Endothelial cell of hepatic sinusoid (primary cell): ENCODE results near the gene DNAH2.

Source experiments
- in situ Hi-C: cut with HindIII; loops from 2 replicates; pipeline ENCODE4 v1.10.0; 2017; ENCODE audit warnings: low sequenced_read_pairs

Gene DNAH2, protein sequence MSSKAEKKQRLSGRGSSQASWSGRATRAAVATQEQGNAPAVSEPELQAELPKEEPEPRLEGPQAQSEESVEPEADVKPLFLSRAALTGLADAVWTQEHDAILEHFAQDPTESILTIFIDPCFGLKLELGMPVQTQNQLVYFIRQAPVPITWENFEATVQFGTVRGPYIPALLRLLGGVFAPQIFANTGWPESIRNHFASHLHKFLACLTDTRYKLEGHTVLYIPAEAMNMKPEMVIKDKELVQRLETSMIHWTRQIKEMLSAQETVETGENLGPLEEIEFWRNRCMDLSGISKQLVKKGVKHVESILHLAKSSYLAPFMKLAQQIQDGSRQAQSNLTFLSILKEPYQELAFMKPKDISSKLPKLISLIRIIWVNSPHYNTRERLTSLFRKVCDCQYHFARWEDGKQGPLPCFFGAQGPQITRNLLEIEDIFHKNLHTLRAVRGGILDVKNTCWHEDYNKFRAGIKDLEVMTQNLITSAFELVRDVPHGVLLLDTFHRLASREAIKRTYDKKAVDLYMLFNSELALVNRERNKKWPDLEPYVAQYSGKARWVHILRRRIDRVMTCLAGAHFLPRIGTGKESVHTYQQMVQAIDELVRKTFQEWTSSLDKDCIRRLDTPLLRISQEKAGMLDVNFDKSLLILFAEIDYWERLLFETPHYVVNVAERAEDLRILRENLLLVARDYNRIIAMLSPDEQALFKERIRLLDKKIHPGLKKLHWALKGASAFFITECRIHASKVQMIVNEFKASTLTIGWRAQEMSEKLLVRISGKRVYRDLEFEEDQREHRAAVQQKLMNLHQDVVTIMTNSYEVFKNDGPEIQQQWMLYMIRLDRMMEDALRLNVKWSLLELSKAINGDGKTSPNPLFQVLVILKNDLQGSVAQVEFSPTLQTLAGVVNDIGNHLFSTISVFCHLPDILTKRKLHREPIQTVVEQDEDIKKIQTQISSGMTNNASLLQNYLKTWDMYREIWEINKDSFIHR (N-terminal part only)

DNA sequence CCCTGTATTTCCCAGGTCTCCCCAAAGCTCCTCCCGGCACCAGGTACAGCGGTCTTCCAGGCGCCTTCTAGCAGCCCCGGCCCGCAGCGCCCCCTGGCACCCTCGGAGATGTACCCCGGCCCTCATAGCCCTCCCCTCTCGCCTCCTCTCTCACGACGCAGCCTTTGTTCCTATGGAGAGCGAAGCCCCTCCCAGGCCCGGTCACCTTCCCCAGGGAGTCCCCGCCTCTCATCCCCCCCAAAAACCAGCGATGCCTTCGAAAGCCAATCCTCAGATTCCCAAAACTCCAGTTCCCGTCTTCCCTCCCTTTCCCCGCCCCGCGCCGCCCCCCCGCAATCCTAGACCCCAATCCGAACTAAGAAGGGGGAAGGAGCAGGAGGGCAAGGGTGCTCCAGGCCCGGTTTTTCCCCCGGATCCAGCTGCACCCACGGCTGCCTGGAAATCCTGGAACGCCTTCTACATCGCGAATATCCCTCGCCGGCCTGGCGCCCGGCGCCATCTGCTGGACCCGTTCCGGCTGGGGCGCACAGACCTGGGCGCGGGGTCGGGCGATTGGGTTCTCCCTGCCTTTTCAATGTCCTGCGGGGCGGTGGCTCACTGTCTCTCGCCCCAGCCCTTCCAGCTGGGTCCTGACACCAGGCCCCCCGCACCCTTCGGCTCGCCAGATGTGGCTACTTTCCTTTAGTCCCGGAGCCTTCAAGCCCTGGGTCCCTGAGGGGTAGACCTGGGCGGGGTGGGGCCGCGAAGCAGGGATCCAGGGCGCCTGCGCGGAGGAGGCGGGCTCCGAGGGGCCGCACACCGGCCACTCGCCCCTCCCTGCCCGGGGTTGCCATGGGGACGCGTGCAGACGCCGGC lies at the start of gene DNAH2:
Gene DNAH2, plus strand, starts transcription at position 844 of the 855 bp plus-strand sequence. CDS start 1,991 bp downstream, outside the sequence.
- in situ Hi-C loops, result no loop called here

DNA sequence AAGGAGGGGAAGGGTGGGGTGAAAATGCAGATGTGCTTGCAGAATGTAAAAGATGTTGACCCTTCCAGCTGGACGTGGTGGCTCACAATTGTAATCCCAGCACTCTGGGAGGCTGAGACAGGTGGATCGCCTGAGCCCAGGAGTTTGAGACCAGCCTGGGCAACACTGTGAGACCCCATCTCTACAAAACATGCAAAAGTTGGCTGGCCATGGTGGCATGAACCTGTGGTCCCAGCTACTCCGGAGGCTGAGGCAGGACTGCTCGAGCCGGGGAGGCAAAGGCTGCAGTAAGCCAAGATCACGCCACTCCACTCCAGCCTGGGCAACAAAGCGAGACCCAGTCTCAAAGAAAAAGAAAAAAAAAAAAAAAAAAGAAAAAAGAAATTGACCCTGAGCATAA lies 49.1 kb upstream of the DNAH2 start:
- in situ Hi-C loops, result no loop called here

DNA sequence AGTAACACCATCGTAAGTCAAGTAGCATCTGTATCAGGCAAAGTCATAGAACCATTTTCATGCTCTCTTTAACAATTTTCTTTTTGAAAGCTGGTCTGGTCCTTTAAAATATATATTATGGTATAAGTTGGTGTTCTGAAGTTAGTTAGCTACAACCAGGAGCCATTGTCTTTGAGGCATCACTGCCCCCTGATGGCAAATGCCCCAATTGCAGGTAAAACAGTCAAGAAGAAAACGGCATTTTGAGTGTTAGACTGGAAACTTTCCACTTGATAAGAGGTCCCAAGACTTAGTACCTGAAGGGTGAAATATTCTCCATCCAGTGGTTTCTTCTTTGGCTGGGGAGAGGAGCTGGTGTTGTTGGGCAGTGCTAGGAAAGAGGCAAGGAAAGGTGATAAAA lies 44.3 kb upstream of the DNAH2 start:
- in situ Hi-C loops, result no loop called here

DNA sequence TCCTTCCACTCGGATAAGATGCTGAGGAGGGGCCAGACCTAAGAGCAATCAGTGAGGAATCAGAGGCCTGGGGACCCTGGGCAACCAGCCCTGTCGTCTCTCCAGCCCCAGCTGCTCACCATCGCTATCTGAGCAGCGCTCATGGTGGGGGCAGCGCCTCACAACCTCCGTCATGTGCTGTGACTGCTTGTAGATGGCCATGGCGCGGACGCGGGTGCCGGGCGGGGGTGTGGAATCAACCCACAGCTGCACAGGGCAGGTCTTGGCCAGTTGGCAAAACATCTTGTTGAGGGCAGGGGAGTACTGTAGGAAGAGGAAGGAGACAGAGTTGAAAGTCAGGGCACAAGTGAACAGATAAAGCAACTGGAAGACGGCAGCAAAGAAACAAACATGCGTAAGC lies 42.6 kb upstream of the DNAH2 start:
- in situ Hi-C loops, result no loop called here

DNA sequence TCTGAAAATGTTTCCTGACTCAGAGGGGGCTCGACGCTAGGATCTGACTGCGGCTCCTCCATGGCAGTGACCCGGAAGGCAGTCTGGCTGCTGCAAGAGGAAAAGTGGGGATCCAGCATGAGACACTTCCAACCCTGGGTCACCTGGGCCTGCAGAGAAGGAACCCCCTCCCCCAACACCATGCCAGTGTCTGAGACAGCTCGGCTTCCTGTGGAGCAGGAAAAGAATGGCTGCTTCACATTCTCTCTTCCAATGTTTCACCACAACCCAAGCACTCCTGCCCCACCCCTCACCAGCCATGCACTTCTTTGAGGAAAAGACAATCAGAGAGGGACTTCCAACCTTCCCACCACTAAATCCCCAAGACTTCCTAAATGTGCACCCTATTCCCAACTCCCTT lies 41.0 kb upstream of the DNAH2 start:
- in situ Hi-C loops, result no loop called here

DNA sequence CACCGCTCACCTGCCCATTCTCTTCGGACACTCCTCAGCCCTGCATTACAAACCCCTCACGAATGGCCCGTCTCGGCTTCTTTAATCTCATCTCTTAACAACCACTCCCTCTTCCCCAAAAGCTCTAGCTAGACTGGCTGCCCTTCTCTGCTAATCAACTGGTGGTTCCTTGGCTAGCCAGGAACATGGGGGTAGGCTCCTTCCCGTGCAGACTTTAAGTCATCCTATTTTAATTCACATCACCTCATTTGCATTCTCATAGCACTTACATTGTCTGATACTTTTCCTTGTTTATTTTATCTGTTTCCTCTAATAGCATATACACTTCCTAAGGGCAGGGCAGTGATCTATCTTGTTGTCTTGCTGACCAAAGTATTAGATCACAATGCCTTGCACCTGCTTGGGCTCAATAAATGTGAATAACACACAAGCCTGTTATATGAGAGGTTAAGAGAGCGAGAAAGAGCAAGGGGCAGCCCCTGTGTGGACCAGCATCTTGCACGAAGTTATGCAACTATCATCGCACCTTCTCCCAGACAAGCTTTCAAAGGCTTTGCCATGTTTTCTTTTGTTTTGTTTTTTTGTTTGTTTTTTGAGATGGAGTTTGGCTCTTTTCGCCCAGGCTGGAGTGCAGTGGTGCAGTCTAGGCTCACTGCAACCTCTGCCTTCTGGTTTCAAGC lies 40.0 kb upstream of the DNAH2 start:
- in situ Hi-C loops, result no loop called here

DNA sequence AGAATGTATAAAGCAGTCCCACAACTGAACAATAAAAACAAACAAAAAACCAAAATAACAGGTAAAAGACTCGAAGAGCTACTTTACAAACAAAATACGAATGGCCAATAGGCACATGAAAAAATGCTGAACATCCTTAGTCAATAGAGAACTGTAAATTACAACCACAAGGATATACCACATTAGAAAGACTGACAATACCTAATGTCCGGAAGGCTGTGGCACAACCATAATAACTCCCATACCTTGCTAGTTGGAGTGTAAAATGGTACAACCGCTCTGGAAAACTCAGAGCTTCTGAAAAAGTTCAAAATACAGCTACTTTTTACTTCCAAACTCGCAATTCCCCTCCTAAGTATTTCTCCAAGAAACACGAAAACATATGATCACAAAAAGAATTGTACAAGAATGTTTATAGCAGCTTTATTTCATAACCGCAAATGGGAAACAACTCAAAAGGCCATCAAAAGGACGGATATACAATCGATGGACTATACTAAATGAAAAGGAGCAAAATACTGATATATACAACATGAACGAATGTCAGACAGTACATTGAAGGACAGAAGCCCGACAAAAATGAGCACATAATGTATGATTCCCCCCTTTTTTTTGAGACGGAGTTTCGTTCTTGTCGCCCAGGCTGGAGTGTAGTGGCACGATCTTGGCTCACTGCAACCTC lies 32.6 kb upstream of the DNAH2 start:
- in situ Hi-C loops, result no loop called here

DNA sequence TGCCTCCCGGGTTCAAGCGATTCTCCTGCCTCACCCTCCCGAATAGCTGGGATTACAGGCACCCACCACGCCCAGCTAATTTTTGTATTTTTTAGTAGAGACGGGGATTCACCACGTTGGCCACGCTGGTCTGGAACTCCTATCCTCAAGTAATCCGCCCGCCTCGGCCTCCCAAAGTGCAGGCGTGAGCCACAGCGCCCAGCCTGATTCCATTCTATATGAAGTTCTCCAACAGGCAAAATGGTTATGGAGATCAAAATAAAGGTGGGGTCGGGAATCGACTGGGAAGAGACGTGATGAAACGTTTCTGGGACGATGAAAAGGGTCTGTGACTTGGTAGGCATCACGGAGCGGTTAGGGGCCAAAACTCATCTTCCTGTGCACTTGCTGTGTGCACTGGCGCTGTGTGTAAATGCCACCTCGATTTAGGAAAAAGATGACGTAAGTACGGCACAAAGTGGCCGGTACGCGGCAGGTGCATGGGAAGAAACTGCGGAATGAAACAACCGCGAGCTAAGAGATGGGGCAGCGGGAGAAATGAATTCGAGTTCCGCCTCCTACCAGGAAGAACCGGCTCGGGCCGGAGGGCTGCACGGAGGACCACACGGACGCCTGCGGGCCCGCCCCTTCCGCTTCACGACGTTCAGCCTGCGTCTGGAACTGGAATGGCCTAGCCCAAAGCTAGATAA lies 31.9 kb upstream of the DNAH2 start:
- in situ Hi-C loops, result no loop called here

DNA sequence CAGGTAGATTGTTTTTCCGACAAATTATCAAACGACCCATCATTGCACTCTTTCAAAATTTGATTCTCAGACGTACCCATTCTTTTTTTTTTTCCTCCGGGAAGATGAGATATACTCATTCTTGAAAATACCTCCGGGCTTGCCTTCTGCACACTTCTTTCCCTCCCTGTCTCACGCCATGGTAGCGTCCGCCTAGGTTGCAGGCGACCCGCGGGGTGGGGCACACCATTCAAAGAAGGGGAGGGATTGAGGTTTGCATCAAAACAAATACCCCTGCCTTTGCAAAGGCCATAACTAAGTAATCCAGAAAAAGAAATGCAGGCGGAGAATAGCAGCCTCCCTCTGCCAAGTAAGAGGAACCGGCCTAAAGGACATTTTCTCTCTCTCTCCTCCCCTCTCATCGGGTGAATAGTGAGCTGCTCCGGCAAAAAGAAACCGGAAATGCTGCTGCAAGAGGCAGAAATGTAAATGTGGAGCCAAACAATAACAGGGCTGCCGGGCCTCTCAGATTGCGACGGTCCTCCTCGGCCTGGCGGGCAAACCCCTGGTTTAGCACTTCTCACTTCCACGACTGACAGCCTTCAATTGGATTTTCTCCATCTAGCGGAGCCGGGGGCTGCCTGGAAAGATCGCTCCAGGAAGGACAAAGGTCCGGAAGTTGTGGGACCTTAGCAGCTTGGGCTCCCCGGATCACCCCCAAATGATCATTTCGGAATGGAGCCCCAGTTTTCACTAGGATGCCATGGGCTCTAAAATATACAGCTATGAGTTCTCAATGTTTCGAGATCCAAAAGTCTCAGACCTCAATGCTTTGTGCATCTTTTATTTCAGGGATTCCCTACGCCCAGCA lies 31.1 kb upstream of the DNAH2 start:
- in situ Hi-C loops, result no loop called here

DNA sequence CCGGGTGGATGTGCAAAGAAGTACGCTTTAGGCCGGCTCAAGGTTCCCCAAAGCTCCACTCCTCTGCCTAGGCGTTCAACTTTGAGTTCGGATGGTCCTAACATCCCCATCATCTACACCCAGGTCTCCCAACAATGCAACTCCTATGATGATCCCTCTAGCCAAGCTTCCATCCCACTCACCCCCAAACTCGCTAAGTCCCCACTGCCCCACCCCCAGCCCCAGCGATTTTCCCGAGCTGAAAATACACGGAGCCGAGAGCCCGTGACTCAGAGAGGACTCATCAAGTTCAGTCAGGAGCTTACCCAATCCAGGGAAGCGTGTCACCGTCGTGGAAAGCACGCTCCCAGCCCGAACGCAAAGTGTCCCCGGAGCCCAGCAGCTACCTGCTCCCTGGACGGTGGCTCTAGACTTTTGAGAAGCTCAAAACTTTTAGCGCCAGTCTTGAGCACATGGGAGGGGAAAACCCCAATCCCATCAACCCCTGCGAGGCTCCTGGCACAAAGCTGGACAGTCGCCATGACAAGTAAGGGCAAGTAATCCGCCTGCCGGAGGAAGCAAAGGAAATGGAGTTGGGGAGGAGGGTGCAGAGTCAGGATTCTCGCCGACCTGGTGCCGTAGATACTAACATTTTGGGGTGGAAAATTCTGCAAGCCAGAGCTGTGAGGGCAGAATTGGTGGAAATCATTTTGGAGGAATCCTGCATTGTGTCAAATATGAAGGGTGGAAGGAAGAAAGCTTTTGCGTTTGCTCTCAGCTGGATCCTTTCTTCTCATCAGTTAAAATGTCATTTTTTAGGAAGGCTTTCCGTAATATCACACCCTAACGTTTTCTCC lies 30.3 kb upstream of the DNAH2 start, which contains the start of gene TP53:
Gene TP53, minus strand, starts transcription at position 419 of the 836 bp plus-strand sequence. CDS start 10,896 bp downstream, outside the sequence.
- in situ Hi-C loops, result no loop called here

DNA sequence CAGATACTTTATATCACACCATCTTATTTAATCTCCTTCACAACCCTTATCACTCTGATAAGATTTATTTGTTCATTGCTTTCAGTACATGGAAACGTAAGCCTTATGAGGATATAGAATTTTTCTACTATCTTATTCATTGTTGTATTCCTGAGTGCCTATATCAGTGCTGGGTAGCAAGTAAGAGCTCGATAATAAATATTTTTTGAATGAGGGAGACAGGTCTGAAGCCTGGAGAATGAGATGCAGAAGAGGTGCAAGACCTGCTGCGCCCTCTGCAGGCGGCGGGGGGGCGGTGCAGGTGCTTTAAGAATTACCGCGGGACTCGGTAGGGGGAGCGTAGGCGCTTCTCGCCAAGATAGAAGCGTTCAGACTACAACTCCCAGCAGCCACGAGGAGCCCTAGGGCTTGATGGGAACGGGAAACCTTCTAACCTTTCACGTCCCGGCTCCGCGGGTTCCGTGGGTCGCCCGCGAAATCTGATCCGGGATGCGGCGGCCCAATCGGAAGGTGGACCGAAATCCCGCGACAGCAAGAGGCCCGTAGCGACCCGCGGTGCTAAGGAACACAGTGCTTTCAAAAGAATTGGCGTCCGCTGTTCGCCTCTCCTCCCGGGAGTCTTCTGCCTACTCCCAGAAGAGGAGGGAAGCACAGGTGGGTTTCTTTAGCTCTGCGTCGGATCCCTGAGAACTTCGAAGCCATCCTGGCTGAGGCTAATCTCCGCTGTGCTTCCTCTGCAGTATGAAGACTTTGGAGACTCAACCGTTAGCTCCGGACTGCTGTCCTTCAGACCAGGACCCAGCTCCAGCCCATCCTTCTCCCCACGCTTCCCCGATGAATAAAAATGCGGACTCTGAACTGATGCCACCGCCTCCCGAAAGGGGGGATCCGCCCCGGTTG lies 29.4 kb upstream of the DNAH2 start, which contains the start of gene WRAP53:
Gene WRAP53, plus strand, starts transcription at position 570 of the 900 bp plus-strand sequence. Its CDS starts 172 bp downstream, at position 742.
- in situ Hi-C loops, result no loop called here

DNA sequence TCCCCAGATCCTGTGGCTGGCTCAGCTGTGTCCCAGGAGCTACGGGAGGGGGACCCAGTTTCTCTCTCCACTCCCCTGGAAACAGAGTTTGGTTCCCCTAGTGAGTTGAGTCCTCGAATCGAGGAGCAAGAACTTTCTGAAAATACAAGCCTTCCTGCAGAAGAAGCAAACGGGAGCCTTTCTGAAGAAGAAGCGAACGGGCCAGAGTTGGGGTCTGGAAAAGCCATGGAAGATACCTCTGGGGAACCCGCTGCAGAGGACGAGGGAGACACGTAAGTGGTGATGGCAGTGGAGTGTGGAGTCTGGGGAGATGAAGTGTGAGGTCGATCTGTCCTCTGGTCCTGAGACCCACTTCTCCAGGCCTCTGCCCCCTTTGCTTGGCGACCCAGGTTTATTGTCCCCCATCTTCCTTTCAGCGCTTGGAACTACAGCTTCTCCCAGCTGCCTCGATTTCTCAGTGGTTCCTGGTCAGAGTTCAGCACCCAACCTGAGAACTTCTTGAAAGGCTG lies 28.7 kb upstream of the DNAH2 start:
- in situ Hi-C loops, result no loop called here

DNA sequence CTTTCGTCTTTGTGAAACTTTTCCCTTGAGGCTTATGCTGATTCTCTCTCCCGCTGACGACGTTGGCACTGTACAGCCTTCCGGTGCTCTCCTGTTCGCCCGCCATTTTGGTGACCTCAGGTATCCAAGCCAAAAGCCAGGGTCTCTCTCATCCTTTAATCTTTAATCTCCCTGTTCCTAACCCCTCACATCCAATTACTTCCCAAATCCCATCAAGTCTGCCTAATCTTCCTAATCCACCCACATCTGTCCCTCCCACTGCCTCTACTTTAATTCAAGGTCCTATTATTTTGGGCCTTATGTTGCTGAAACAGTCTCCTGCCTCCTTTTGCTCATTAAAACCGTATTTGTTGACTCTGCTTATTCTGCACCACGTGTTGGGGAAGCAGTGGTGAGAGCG lies 22.0 kb upstream of the DNAH2 start:
- in situ Hi-C loops, result no loop called here

DNA sequence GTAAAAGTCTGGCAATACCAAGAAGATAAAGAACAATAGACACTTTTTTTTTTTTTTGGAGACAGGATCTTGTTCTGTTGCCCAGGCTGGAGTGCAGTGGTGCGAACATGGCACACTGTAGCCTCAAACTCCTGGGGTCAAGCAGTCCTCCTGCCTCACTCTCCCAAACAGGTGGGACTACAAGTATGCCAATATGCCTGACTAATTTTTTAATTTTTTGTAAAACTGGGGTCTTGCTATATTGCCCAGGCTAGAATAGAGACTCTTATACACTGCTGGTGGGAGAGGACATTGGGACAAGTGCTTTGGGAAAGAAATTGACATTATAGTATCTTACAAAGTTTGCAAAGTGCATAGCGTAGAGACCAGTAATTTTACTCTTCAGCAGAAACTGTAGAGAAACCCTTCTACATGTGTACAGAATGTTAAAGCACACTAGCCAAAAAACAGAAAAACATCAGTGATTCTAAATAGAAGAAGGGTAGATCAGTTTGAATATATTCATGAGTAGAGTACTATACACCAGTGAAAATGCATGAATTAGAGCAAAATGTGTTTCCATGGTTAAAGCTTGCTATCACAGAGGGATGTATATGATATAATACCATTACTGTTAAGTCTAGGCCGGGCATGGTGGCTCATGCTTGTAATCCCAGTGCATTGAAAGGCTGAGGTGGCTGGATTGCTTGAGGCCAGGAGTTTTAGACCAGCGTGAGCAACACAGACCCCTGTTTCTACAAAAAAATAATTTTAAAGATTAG lies 19.5 kb upstream of the DNAH2 start:
- in situ Hi-C loops, result no loop called here

DNA sequence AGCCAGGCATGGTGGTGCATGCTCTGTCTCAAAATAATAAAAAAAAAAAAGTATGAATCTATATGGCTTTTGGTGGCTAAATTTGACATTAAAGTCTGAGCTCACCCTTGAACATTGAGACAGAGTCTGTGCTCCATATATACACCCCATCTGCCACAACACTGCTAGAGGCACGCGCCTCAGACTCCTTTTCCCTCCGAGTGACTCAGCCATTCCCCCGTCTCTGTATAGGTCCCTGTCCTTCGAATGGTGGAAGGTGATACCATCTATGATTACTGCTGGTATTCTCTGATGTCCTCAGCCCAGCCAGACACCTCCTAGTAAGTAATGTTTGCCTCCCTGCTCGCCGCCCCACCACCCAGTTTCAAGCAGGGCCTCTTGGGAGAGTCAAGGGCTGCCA lies 17.0 kb upstream of the DNAH2 start:
- in situ Hi-C loops, result no loop called here
